HEK293 (cell line): Measurements from ENCODE around the gene CIRBP.

Source experiments
- ZNF37A ChIP-seq: fragments of 450-650 bp; IDR thresholded peaks from 2 replicates; pipeline ENCODE4 v1.5.1; 2018; ENCODE audit warnings: missing biosample characterization, missing genetic modification characterization
- TF ChIP-seq, protein P1 (sequence below): fragments of 450-650 bp; formaldehyde crosslinking; conservative IDR thresholded peaks from 2 replicates; pipeline ENCODE4 v1.5.1; 2016; ENCODE audit warnings: low read depth, missing biosample characterization, missing genetic modification characterization
- TF ChIP-seq, protein P2 (sequence below): fragments of 450-650 bp; formaldehyde crosslinking; IDR thresholded peaks from 2 replicates; pipeline ENCODE4 v1.5.1; 2017; ENCODE audit warnings: missing biosample characterization, missing genetic modification characterization
- TF ChIP-seq, protein P3 (sequence below): fragments of 450-650 bp; formaldehyde crosslinking; IDR thresholded peaks from 2 replicates; pipeline ENCODE4 v1.5.1; 2016; ENCODE audit warnings: missing biosample characterization, missing genetic modification characterization

DNA sequence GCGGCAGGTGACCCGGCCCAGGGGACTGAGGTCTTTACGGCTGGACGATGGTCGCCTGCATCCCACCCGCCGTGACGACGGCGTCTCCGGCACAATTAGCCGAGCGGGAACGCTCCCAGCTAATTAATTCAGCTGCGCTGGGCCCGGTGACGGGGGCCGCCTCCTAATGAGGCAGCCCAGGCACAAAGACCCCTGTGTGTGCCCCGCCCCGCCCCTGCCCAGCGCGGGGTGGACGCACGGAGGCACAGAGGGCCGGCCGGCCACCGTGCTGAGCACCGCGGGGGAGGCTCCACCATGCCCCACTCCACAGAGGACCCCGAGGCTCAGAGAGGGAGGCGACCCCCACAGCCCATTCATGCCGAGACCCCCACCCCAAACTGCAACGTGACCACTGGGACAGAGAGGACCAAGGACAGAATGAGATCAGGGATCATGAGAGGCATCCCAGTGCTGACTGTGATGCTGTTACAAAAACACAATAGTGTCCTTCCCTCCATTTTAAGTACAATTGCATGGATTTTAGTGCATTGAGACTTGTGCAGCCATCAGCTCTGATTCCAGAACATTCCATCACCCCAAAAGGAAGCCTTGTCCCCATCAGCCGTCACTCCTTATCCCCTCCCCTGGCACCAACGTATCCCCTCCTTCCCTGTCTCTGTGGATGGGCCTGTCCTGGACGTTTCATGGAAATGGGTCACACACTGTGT is 33.6 kb downstream of the CIRBP start:
- TF ChIP-seq, protein P1, sequence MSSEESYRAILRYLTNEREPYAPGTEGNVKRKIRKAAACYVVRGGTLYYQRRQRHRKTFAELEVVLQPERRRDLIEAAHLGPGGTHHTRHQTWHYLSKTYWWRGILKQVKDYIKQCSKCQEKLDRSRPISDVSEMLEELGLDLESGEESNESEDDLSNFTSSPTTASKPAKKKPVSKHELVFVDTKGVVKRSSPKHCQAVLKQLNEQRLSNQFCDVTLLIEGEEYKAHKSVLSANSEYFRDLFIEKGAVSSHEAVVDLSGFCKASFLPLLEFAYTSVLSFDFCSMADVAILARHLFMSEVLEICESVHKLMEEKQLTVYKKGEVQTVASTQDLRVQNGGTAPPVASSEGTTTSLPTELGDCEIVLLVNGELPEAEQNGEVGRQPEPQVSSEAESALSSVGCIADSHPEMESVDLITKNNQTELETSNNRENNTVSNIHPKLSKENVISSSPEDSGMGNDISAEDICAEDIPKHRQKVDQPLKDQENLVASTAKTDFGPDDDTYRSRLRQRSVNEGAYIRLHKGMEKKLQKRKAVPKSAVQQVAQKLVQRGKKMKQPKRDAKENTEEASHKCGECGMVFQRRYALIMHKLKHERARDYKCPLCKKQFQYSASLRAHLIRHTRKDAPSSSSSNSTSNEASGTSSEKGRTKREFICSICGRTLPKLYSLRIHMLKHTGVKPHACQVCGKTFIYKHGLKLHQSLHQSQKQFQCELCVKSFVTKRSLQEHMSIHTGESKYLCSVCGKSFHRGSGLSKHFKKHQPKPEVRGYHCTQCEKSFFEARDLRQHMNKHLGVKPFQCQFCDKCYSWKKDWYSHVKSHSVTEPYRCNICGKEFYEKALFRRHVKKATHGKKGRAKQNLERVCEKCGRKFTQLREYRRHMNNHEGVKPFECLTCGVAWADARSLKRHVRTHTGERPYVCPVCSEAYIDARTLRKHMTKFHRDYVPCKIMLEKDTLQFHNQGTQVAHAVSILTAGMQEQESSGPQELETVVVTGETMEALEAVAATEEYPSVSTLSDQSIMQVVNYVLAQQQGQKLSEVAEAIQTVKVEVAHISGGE (tag by site-specific recombination), result no peak
- TF ChIP-seq, protein P2, sequence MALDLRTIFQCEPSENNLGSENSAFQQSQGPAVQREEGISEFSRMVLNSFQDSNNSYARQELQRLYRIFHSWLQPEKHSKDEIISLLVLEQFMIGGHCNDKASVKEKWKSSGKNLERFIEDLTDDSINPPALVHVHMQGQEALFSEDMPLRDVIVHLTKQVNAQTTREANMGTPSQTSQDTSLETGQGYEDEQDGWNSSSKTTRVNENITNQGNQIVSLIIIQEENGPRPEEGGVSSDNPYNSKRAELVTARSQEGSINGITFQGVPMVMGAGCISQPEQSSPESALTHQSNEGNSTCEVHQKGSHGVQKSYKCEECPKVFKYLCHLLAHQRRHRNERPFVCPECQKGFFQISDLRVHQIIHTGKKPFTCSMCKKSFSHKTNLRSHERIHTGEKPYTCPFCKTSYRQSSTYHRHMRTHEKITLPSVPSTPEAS (tag by site-specific recombination), result no peak
- TF ChIP-seq ZNF37A (tag by site-specific recombination), result no peak
- TF ChIP-seq, protein P3, sequence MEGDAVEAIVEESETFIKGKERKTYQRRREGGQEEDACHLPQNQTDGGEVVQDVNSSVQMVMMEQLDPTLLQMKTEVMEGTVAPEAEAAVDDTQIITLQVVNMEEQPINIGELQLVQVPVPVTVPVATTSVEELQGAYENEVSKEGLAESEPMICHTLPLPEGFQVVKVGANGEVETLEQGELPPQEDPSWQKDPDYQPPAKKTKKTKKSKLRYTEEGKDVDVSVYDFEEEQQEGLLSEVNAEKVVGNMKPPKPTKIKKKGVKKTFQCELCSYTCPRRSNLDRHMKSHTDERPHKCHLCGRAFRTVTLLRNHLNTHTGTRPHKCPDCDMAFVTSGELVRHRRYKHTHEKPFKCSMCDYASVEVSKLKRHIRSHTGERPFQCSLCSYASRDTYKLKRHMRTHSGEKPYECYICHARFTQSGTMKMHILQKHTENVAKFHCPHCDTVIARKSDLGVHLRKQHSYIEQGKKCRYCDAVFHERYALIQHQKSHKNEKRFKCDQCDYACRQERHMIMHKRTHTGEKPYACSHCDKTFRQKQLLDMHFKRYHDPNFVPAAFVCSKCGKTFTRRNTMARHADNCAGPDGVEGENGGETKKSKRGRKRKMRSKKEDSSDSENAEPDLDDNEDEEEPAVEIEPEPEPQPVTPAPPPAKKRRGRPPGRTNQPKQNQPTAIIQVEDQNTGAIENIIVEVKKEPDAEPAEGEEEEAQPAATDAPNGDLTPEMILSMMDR (tag by site-specific recombination), result no peak
